Head of caudate nucleus (tissue), 42 donors: ENCODE measurements around the gene ERBB4.

ENCODE experiments used
- DNase-seq, 42 donors: peaks; one replicate each; pipeline versions ENCODE4 v3.0.0 to v3.0.0-alpha.2; 2020 to 2021; ENCODE audit warnings: mixed read lengths in 7 of 42
- intact Hi-C: fragments of 100-400 bp; cut with DNase I; formaldehyde crosslinking; loops from one replicate; pipeline ENCODE4 v1.15.0; 2022

Gene ERBB4

DNA sequence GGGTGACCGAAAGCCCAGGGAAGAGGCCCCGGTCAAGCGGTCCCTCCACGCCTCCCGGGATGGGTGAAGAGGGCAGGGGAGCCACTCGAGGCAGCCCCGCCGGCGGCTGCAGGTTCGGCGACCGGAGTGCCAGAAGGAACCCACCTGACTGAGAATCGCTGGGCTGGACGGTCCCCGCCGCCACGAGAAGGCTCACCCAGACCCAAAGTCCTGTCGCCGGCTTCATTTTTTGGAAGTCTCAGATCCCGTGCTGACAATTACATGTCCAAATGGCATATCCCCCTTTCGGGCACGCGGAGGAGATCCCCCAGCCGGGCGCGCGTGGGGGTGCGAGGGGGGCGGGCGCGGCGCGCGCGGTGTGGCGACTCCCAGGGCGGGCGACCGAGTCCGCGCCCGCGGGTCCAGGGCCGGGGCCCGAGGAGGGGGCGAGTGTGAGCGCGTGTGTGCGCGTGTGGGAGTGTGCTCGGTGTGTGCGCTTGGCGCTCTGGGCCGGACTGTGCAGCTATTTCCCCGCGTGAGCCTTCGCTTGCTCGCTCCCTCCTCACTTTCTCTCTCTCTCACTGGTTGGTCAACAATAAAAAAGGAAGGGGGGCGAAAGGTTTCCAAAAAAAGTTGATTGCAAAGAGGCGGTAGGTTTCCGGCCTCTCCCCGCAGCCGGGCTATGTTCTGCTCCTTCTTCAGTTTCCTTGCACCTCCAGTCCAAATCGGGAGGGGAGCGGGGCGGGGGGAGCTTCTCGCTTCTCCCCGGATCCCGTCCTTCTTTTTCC lies at the start of gene ERBB4:
Gene ERBB4, minus strand, starts transcription at position 498 of the 767 bp plus-strand sequence. Its CDS starts 272 bp downstream, at position 226.
- DNase-seq = peak; percentile 16 to 80 (median 48)
- intact Hi-C loops = loop anchor here (5.0 kb wide), 1 partner anchor 181 kb away; no protein-coding TSS in a partner anchor

DNA sequence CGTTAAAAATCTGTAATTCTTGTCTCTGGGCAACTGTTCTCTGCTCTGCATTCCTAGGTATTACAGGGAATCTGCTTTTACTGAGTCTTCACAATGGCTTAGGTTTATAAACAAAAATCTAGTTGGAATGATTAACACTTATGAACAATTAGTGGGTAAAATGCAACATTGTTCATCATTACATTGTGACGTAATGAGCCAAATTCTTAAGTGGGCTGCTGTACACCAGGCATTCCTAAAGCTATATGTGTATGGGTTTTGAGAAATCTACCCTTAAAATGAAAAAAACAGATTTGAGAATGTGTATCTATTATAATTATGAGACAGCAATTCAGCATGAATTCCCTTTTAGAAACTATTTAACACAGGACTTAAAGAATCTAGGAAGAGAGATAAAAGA lies 41.5 kb upstream of the ERBB4 start:
- intact Hi-C loops = no loop called here
- DNase-seq = no peak

DNA sequence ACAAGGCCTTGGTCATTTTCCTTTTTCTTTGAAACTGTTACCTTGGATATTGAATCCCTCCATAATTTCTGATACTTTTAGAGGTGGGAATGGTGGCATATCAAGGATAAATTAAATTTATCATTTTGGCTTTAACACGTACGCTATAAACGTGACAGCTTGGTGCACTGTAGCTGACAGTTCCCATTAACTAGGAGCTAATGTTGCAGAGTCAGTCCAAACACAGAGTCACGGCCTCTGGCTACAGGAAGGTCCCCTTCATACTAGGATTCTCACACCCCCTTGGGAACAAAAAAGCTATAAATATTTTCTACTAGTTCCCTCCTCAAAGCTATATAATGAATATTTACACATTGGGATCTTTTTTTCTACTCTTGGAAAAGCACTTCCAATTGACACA lies 17.7 kb upstream of the ERBB4 start:
- intact Hi-C loops = no loop called here
- DNase-seq = no peak

DNA sequence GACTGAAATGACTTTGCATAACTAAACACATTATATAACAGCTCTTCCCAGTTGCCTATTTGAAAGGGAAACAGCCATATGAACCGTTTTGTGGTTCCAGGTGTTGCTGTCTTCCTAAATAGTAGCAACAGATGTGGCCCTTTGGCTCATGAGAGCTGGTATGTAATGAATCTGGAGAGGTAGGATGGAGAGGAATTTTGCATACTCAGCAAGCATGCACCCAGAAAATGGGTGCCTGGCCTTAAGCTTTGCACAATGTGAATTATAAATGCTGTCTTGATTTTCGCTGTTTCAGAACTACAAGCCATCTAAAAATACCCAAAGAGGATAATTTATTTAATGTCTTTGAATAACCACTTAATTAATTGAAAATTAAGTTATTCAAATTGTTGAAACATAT lies 15.6 kb upstream of the ERBB4 start:
- no peak for DNase-seq
- intact Hi-C loops = no loop called here

DNA sequence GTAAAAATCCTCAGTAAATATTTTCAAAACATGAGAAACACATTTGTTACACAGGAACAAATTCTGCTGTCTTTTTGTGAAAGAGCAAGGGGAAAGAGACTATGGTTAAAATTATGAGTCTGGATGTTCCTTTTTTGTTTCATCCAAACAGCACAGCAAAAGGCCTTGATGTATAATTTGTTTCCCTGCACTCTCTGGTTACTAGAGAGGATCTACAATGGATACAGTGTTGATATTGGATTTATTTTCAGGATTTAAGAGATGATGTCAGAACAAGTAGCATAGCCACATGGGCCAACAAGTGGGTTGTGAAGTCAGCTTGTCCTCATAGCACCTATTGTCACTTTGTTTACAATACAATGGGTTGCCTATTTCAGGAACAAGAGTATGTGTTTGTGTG lies 11.3 kb upstream of the ERBB4 start:
- intact Hi-C loops = loop anchor here (10.0 kb wide), 1 partner anchor 805 kb away; no protein-coding TSS in a partner anchor

DNA sequence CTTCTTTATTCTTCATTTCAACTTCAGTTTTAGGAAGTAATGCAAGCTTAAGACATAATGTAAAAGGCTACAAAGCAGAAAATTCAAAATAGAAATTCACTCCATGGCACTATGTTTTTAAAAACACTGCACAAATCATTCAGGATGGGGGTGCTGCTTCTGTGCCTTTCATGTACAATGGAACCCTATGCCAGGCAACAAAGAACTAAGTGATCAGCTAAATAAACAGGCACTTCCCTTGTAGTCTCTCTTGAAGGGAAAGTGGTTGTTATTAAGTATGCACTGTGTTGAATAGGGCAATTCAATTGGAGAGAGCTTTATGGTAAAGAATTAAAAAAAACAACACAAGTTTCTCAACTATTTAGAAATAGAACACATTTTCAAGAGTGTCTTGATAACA lies 10.9 kb upstream of the ERBB4 start:
- intact Hi-C loops = loop anchor here (10.0 kb wide), 1 partner anchor 805 kb away; no protein-coding TSS in a partner anchor
- DNase-seq = peak in 5 of 42 donors; percentile 17 to 56 (median 37)

More for the DNA sequence above, 11.3 kb upstream of the ERBB4 start:
- no peak for DNase-seq

DNA sequence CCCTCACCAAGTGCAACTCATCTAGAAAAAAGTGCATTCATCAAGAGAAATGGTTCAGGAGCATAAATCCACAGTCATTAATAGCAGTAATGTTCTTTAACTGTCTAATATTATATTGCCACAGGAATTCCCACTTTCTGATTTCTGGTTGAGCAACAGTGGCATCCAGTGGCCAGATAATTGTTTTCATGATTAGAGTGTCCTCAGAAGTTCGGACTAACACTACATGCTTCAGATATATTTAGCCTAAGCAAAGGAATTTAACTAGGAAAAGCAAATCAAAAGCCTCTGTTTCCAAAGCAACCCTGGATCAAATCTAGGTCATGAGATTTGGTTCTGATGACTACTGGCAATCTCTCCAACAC lies 9.8 kb upstream of the ERBB4 start:
- peak in 16 of 42 donors; percentile 2 to 76 (median 33) for DNase-seq
- intact Hi-C loops = loop anchor here (10.0 kb wide), 1 partner anchor 804 kb away; no protein-coding TSS in a partner anchor

DNA sequence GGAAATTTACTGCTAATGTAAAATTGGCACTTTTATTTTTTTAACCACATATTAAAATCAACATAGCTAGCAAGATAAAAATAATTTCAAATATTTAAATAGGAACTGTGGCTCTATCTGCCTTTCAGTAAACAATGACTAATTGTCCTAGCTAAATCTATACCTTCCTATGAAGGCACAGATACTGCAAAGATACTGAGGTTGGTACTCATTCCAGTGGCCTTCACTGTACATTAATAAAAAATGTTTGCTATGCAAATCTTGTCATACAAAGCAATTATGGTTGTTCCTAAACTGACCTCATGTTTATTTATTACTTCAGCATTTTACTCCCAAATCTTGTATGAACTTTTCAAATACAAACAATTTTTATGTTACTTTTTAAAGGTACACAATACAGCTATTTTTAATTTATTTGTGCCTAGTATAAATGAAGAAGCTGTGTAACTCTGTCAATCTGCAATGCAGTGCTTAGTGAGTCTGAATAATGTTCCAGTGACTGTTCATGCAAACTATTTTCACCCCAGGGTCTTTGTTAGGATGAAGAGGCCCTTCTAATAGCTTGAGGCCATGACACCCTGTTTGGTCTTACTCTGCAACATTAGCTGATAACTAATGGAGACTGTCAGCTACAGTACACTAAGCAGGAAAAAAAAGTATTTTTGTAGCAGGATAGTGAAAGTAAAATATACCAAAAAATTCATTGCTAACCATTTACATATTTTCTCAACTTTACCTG lies 9.3 kb upstream of the ERBB4 start:
- intact Hi-C loops = loop anchor here (10.0 kb wide), 1 partner anchor 803 kb away; no protein-coding TSS in a partner anchor

DNA sequence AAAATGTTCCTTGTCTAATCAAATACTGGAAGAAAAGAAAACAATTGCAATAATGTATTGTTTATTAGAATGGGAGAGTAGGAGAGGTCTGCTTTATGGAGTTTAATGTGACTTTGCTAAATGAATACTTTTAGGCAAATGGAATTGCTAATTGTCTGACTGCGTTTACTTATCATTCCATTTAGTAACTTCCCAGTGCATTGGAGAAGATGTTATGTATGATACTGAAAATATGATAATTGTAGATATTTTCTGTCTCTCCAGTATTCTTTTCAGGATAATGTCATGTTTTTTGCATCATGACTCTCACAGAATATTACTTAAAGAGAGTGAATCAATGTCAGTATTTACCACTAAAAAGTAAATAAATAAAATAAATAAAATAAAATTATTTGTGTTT lies 8.1 kb upstream of the ERBB4 start:
- DNase-seq = no peak
- intact Hi-C loops = loop anchor here (10.0 kb wide), 1 partner anchor 802 kb away; no protein-coding TSS in a partner anchor

More for the DNA sequence above, 9.3 kb upstream of the ERBB4 start:
- DNase-seq = no peak

DNA sequence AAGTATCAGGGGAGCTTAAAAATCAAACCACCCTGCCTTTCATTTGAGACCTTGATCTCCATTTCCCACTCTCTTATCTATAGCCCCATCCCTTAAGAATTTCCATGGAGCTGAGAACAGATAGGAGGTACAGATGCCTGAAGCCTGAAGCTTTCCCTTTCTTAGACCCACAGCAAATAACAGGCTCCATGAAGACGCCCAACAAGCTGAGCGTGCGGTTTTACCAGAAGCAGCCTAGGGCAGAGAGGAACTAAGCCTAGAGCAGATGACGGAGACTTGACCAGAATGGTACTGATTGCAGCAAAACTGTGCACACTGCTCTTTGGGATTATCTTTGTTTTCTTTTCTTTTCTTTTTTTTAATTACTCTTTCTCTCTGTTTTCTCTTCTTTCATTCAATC lies 1.7 kb upstream of the ERBB4 start:
- DNase-seq = no peak
- intact Hi-C loops = loop anchor here (10.0 kb wide), 1 partner anchor 796 kb away; no protein-coding TSS in a partner anchor

DNA sequence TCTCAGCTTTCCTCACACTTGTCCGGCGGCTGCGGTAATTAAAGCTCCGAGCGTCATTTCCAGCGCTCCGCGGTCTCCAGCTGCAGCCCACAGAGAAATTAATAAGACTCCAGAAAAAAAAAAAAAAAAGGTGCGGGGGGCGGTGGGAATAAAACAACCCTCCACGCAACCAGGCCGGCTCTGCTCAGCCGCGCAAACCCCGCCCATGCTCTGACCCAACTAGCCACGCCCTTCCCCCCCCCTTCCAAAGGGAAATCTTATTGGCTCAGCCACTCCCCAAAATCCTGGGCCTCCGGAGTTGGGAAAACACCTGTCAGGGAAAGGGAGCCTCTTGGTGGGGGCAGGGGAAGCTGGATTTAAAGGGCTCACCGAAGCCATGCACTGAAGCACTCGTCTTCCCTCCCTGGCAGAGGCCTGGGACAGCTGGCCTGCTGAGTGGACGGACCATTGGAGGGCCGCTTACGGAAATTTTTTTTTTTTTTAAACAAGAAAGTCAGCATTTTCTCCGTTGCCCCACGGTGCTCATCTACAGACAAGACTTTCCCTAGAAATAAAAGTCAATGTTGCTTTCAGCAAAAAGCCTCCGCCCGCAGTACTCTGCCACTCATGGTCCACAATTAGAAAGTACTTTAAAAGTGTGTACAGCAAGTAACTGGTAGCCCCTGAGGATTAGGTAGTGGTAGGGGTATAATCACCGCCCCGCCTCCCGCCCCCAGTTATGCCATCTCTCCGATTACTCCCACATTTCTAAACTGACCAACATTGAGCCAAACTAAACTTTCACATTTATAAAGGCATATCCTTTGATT lies 674 bp upstream of the ERBB4 start:
- peak; percentile 44 to 96 (median 87) for DNase-seq
- intact Hi-C loops = loop anchor here (5.0 kb wide), 1 partner anchor 182 kb away; no protein-coding TSS in a partner anchor

DNA sequence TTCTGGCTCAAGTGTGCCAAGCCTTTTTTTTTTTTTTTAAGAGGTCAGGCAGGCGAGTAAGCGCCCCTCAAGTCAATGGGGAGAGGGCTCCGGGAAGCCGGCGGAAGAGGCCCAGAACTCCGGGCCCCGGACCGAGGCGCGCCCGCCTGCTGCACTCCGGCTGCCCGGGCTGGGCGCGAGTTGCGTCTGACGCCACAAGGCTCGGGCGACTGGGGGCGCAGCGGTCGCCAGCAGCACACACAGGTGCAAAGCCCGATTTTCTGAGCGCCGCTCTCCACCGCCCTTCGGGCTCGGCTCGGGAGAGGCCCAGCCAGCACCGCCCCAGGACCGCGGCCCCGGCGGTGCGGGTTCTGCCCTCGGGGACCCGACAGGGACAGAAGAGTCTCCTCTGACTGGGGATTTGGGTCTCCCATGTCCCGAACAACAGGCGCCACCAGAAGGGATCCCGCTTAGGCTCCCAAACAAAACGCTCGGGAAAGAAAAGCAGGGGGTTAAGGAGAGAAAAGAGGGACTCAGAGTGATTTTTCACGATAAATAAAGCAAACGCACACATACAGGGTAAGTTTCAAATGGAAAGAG lies 787 bp downstream of the ERBB4 start:
- intact Hi-C loops = loop anchor here (5.0 kb wide), 1 partner anchor 181 kb away; no protein-coding TSS in a partner anchor
- peak in 40 of 42 donors; percentile 1 to 86 (median 64) for DNase-seq

DNA sequence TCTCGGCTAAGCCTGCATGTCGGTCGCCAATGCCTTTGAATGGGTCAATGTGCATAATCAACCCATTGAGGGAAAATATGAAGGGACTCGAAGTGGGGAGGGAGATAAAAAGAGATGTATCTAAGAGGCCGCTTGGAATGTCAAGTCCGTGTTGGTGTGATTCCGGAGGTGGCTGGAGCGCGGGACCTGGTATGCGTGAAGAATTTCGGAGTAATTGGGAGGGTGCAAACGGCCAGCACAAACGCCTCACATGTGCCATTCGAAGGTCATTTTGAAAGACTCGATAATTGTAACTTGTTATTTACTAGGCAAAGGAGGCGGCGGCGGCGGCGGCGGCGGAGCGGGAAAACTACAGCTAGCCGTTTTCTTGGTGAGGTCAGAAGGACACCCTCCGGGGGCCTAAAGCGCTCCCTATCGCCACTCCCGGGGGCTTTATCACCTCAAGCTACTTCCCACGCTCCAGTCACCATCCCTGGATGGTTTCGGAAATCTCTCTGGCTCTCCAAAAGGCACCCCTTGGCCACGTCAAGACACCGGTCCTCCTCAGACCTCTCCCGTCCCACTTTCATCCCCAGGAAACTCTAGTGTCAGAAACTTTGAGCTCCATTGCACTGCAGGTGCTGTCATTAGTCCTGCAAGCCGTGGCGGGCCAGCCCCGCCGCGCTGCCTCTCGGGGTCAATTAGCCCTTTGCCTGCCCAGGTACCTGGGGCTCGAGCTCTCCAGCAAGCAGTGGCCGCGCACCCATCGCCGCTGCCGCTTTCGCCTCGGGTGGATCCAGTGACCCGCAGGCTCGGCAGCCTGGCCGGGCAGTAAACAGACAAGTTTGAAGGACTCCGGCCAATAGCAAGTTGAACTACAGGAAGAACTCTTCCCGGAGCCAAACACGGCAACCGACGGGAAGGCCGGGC lies 1.5 kb downstream of the ERBB4 start:
- peak in 41 of 42 donors; percentile 6 to 78 (median 51) for DNase-seq

DNA sequence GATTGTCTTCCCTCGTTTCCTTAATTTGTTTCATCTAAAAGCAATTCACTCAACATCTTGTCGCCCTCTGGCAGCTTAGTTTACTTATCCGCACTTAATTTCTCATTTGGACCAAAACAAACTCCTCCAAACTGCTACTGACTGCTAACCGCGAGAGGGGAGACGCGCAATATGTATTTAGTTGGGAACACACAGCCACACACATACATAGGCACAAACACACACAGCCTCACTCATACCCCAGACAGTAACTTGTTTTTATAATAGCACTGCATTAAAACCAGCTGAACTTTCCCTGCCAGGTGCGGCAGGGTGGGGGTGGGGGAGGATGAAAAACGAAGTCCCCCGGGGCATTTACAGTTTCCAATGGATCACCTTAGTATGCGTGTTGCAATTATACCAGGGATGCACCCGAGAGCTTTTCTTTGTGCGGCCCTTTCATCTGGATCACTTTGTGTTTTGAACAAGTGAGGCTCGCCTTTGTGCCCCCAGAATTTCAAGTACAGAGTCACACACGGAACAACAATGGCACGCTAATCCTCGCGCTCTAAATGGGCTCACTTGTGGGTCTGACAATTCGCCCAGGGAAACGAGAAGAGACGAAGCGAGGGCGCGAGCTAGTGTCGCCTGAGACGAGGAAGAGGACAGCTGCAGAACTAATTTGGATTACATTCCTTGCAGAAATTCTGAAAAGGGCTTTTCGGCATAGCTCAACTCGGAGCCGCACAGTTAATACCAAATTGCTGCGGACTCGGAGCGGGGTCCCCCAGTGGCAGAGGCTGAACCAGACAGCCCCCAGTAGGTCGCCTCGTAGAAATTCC lies 2.4 kb downstream of the ERBB4 start:
- peak; percentile 32 to 84 (median 62) for DNase-seq
- intact Hi-C loops = loop anchor here (5.0 kb wide), 1 partner anchor 179 kb away; no protein-coding TSS in a partner anchor

More for the DNA sequence above, 1.5 kb downstream of the ERBB4 start:
- intact Hi-C loops = loop anchor here (5.0 kb wide), 1 partner anchor 180 kb away; no protein-coding TSS in a partner anchor

DNA sequence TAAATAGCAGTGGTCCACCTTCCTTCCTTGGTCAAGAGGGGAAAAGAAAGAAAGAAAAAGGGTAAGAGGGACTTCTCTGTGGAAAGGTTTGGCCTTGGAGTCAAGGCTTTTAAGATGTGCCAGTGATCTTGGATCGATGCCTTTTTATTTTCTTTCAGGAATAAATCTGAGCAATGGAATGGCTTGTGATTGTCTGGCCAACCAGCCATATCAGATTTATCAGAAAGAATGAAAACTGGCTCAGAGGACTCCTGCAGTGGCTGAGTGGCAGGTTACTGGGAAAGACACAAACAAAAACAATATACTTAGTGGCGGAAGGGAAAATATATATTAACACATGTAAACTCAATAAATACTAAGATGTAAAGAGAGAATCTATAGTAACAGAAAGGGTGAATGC lies 4.3 kb downstream of the ERBB4 start:
- intact Hi-C loops = no loop called here
- DNase-seq = no peak

DNA sequence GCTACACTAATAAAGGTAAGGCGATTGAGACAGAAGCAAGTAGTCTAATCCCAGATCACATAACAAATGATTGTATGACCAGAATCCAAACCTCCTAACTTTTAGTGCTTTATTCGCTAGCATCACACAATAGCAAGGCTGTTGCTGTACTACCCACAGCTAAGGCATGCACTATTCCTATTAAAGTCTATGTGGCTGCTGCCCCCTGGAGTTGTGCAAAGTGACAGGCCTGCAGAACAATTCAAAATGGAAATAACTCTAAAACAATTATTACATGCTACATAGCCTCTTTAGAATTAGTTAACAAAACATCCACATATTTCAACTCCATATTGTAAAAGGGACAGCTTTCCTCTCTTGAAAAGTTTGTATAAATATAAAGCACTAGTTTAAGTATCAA lies 6.0 kb downstream of the ERBB4 start:
- intact Hi-C loops = no loop called here
- DNase-seq = peak in 5 of 42 donors; percentile 1 to 41 (median 24)
